K562 (cell line): ENCODE measurements around the gene LPGAT1. TPM values are rescaled to one million over a fixed set of nuclear protein-coding genes. Genes with fewer than 3 reads are reported as not detected.
A peak's percentile ranks its signal among the peaks of the same experiment; 100 is the strongest.

Source experiments
- ATAC-seq: fragments of 200-7000 bp; cut with Tn5 transposase; 3 replicates; pipeline ENCODE4 v1.9.1; 2020; ENCODE audit warnings: moderate library complexity
- BruUV-seq: library from RNA; stranded (reverse); fragments of 400-500 nt; replicated peaks from 2 replicates; lab custom pipeline; 2021; lab: Mats Ljungman, UMichigan
- CTCF ChIA-PET: fragments of 300-600 bp; formaldehyde crosslinking; extraction: SDS; loops from one replicate; lab custom pipeline; 2021; ENCODE audit warnings: low intra/inter-chr PET ratio; lab: Yijun Ruan, JAX
- POLR2A ChIA-PET: fragments of 300-600, 350-650 bp; sonication (Branson Sonifier 250); formaldehyde crosslinking; extraction: SDS; loops from one replicate; lab custom pipeline; 2021; ENCODE audit warnings: antibody characterized with exemption, inconsistent platforms; lab: Yijun Ruan, JAX
- DNase-seq, 4 experiments: peaks; one replicate each; pipeline versions ENCODE4 v3.0.0 to v3.0.0-alpha.2; 2011 to 2018; ENCODE audit warnings: low spot score in 3 of 4, mixed read lengths in 3 of 4; ENCODE audit errors: extremely low read depth in 1 of 4
- FAIRE-seq: peaks from 2 replicates; lab custom pipeline; 2011; peaks lifted over from hg19 to GRCh38; lab: Jason Lieb, UNC
- H2AFZ ChIP-seq: 2 replicates; pipeline ENCODE4 v1.6.0; 2011; ENCODE audit warnings: low read depth, low read length, control low read depth, inconsistent platforms
- H3K27ac ChIP-seq: fragments of 200-600 bp; 3 replicates; pipeline ENCODE4 v1.8.0; 2011; ENCODE audit warnings: low read depth, mild to moderate bottlenecking, control low read depth, inconsistent platforms, low read length, moderate library complexity, mixed read lengths; ENCODE audit errors: extremely low read depth
- H3K27me3 ChIP-seq, 2 experiments: fragments of 300-600 bp in 1 of 2; 2 replicates in 1 of 2; 3 replicates in 1 of 2; pipeline versions ENCODE4 v1.6.0 to v1.8.0; 2011; ENCODE audit warnings: inconsistent platforms in 2 of 2, low read length in 2 of 2, mild to moderate bottlenecking in 1 of 2, mixed read lengths in 1 of 2, moderate library complexity in 1 of 2; ENCODE audit not compliant: control insufficient read depth in 2 of 2, insufficient read depth in 2 of 2
- H3K36me3 ChIP-seq: fragments of 300-600 bp; 3 replicates; pipeline ENCODE4 v1.8.0; 2011; ENCODE audit warnings: mild to moderate bottlenecking, low read length, inconsistent platforms; ENCODE audit not compliant: control insufficient read depth, insufficient read depth
- H3K4me1 ChIP-seq, 2 experiments: fragments of 200-600 bp in 1 of 2; replicated peaks in 1 of 2; 2 replicates in 1 of 2; 3 replicates in 1 of 2; pipeline versions ENCODE4 v1.5.1 to v1.8.0; 2011; ENCODE audit warnings: inconsistent platforms in 2 of 2, low read length in 2 of 2, mild to moderate bottlenecking in 1 of 2, mixed read lengths in 1 of 2, moderate library complexity in 1 of 2; ENCODE audit not compliant: control insufficient read depth in 2 of 2, insufficient read depth in 2 of 2
- H3K4me2 ChIP-seq: 2 replicates; pipeline ENCODE4 v1.6.1; 2011; ENCODE audit warnings: low read length, control low read depth, inconsistent platforms, mixed read lengths; ENCODE audit not compliant: insufficient read depth
- H3K4me3 ChIP-seq: fragments of 200-600 bp; sonication (generic), shearing (Covaris generic); 2 replicates; pipeline ENCODE4 v1.5.1; 2016; ENCODE audit warnings: control low read depth, inconsistent platforms
- H3K79me2 ChIP-seq: fragments of 200-600 bp; 3 replicates; pipeline ENCODE4 v1.8.0; 2011; ENCODE audit warnings: low read length, inconsistent platforms; ENCODE audit not compliant: control insufficient read depth, insufficient read depth
- H3K9ac ChIP-seq, 2 experiments: 2 replicates each; pipeline versions ENCODE4 v1.6.0 to v1.6.1; 2011; ENCODE audit warnings: low read depth in 2 of 2, low read length in 2 of 2, control low read depth in 1 of 2, inconsistent platforms in 1 of 2, mild to moderate bottlenecking in 1 of 2, mixed read lengths in 1 of 2; ENCODE audit not compliant: insufficient read depth in 1 of 2
- H3K9me1 ChIP-seq: one replicate; pipeline ENCODE4 v1.6.0; 2011; ENCODE audit warnings: inconsistent platforms, mild to moderate bottlenecking, low read length, moderate library complexity; ENCODE audit not compliant: control insufficient read depth, insufficient read depth
- H3K9me3 ChIP-seq: replicated peaks from 2 replicates; pipeline ENCODE4 v1.5.1; 2011; ENCODE audit warnings: low read depth, low read length, inconsistent platforms; ENCODE audit not compliant: control insufficient read depth, insufficient read depth
- H4K20me1 ChIP-seq: replicated peaks from 2 replicates; pipeline ENCODE4 v1.6.1; 2011; ENCODE audit warnings: low read length, inconsistent platforms, mixed read lengths; ENCODE audit not compliant: control insufficient read depth, insufficient read depth
- REST ChIP-seq, 2 experiments: fragments of 450-650 bp; formaldehyde crosslinking in 1 of 2; IDR thresholded peaks; 2 replicates each; pipeline versions ENCODE4 v1.4.0 to v1.6.1; 2014 to 2020; ENCODE audit warnings: mild to moderate bottlenecking in 2 of 2, borderline replicate concordance in 1 of 2, low read depth in 1 of 2
- SOX6 ChIP-seq: fragments of 450-650 bp; IDR thresholded peaks from 2 replicates; pipeline ENCODE4 v1.6.1; 2014; ENCODE audit warnings: mild to moderate bottlenecking
- WGBS: fragments of 100-300 bp; shearing (Covaris generic); methylation state at CpG from one replicate; pipeline ENCODE4 v1.1.6; 2016; ENCODE audit warnings: low coverage, mixed read lengths; ENCODE audit not compliant: insufficient coverage; ENCODE audit errors: missing lambda C conversion rate; 5-methylcytosine and 5-hydroxymethylcytosine counted together
- in situ Hi-C: fragments of 300-500 bp; cut with MboI; formaldehyde crosslinking; loops from 4 replicates; pipeline ENCODE4 v1.15.0; 2018; ENCODE audit warnings: inconsistent platforms, mixed read lengths
- intact Hi-C: fragments of 100-400 bp; cut with micrococcal nuclease; formaldehyde crosslinking; loops from 2 replicates; pipeline ENCODE4 v1.14.2; 2022
- polyA plus RNA-seq, 8 experiments: library from polyadenylated mRNA; depleted of rRNA in 4 of 8; stranded (reverse) in 5 of 8; unstranded in 3 of 8; fragments of >200 nt; fragmentation: Nextera tagmentation in 2 of 8; fragmentation: Illumina TruSeq in 1 of 8; extraction: Ambion mirVana in 2 of 8; extraction: Trizol in 1 of 8; gene quantifications; 2 replicates each; pipeline versions ENCODE4 v1.2.1 to v1.2.3, GENCODE V29; 2011 to 2014; ENCODE audit warnings: inconsistent platforms in 1 of 8, missing spikeins in 1 of 8
- total RNA-seq, 7 experiments: library from RNA; depleted of rRNA in 6 of 7; stranded (reverse); fragments of >200 nt in 6 of 7; fragmentation: Illumina TruSeq in 2 of 7; extraction: Trizol in 2 of 7; gene quantifications; 2 replicates each; pipeline versions ENCODE4 v1.2.1 to v1.2.3, GENCODE V29; 2011 to 2021; ENCODE audit warnings: low replicate concordance in 1 of 7

LPGAT1 gene
- total and polyA plus RNA-seq, 9 of the 15 experiments (the other 6 are each of a cell fraction or from before 2014, with no cell fraction given): 5.7 to 31.4 (median 16.3) TPM

DNA sequence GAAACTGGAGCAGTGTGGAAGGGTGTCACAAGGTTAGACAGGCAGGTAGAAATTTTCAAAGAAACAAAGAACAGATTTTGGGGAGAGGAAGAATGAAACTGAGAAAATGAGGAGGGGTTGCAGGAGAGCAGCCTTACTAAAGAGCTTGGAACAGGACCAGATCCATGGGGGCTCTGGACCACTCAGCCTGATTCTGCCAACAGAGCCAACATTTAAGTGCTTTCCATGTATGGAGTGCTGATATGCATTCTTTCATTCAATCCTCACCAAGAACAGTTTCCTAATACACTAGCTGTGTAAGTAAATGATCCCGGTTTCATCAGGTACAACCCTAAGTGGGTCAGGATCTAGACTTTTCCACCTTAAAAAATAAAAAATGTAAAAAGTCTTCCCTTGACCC, 16.2 kb downstream of the LPGAT1 start:
- no TSS peak for BruUV-seq
- no peak overlapping the region for H2AFZ ChIP-seq
- H3K36me3 ChIP-seq: no peaks in the 10 kb centered on the region
- no peaks in the 10 kb centered on the region for H3K9me3 ChIP-seq
- H3K4me3 ChIP-seq: no peak overlapping the region
- POLR2A ChIA-PET: interaction anchor here (0.7 to 2.8 kb wide), 5 partner anchors 12 to 213 kb away, joined by 3 to 17 read pairs (median 4); no protein-coding TSS in a partner anchor
- H3K27ac ChIP-seq: no peak overlapping the region
- no peaks in the 10 kb centered on the region for H3K4me1 ChIP-seq
- intact Hi-C loops (no loop called here), in situ Hi-C loops (no loop called here)
- H4K20me1 ChIP-seq: no peaks in the 10 kb centered on the region
- FAIRE-seq (no peak), ATAC-seq (0 out of 3 replicates have a peak, but pooled peaks have one; percentile 16), DNase-seq (no peak)
- no peaks in the 10 kb centered on the region for H3K9me1 ChIP-seq
- H3K79me2 ChIP-seq: no peaks in the 10 kb centered on the region
- CTCF ChIA-PET: no interaction called here
- H3K27me3 ChIP-seq: no peaks in the 10 kb centered on the region
- WGBS: 21% methylated on average over 1 of the region's 1 CpG
- peak; percentile 6; the same call in 1 of the 2 replicates for TF ChIP-seq REST (IDR thresholded peaks at IDR 0.05; ENCODE audit: borderline replicate concordance)
- TF ChIP-seq REST (CRISPR knock-in tag; IDR thresholded peaks at IDR 0.05; ENCODE audit: low read depth): no peak
- TF ChIP-seq SOX6: no peak
- no peak overlapping the region for H3K4me2 ChIP-seq
- no peak overlapping the region for H3K9ac ChIP-seq
